HepG2 (cell line): ENCODE results near the gene PSMD5.

ENCODE experiments used
- GABPA ChIP-seq, 2 experiments: IDR thresholded peaks; 2 replicates each; pipeline ENCODE4 v1.6.1; 2011 to 2016; ENCODE audit warnings: low read depth in 2 of 2, low read length in 1 of 2, missing biosample characterization in 1 of 2, missing genetic modification characterization in 1 of 2
- KLF13 ChIP-seq: sonication (generic); formaldehyde crosslinking; IDR thresholded peaks from 2 replicates; pipeline ENCODE4 v1.4.0; 2020; ENCODE audit warnings: mild to moderate bottlenecking, missing genetic modification reagents
- PRMT3 ChIP-seq: sonication (generic); formaldehyde crosslinking; IDR thresholded peaks from 2 replicates; pipeline ENCODE4 v1.8.1; 2022; ENCODE audit warnings: low read depth, mild to moderate bottlenecking, moderate library complexity, missing genetic modification reagents, borderline replicate concordance
- SMARCC2 ChIP-seq: fragments of 450-650 bp; IDR thresholded peaks from 2 replicates; pipeline ENCODE4 v1.6.1; 2017; ENCODE audit warnings: antibody characterized with exemption, mild to moderate bottlenecking
- TARDBP ChIP-seq: sonication (generic); formaldehyde crosslinking; IDR thresholded peaks from 2 replicates; pipeline ENCODE4 v1.8.0; 2022; ENCODE audit warnings: mild to moderate bottlenecking, missing genetic modification reagents
- ZNF232 ChIP-seq: sonication (generic); formaldehyde crosslinking; IDR thresholded peaks from 2 replicates; pipeline ENCODE4 v1.4.0; 2020; ENCODE audit warnings: missing genetic modification reagents, borderline replicate concordance

DNA sequence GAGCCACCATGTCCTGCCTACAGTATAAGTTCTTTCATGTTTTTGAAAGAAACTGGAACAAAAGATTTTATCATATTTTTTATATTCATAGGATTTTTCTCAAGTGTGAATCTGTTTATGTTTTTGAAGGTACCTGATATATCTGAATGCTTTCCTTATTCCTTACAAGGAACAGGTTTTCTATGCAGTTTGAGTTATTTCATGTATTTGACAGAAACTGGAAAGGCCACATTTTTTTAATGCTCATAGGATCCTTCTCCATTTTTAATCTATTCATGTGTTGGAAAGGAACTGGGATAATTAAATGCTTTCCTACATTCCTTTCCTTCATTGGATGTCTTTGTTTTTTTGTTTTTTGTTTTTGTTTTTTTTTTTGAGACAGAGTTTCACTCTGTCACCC, 33.8 kb downstream of the PSMD5 start:
- no peak for TF ChIP-seq GABPA (IDR thresholded peaks at IDR 0.05; ENCODE audit: low read depth, low read length)
- TF ChIP-seq GABPA (CRISPR knock-in tag; IDR thresholded peaks at IDR 0.05; ENCODE audit: low read depth) = no peak
- TF ChIP-seq SMARCC2 = no peak
- TF ChIP-seq KLF13 = no peak
- TF ChIP-seq ZNF232 (CRISPR knock-in tag) = no peak
- TF ChIP-seq PRMT3 (CRISPR knock-in tag) = no peak
- no peak for TF ChIP-seq TARDBP (CRISPR knock-in tag)
